Measurements from ENCODE around the gene DLG4. TPM values are rescaled to one million over a fixed set of nuclear protein-coding genes. Genes with fewer than 3 reads are reported as not detected.

Gene DLG4
- total and polyA plus RNA-seq, 2 donors (not counting 3 experiments of a cell fraction or from before 2014, with no cell fraction given): 14.9 to 34.6 TPM

GRCh38 chr17:7137171-7137943 lies 82.3 kb downstream of the DLG4 start:
- Histone ChIP-seq H3K9me3 (replicated peaks; ENCODE audit: control insufficient read depth, insufficient read depth, low read length) (no peaks in the 10 kb centered on the region), H3K4me3 (replicated peaks in 1 of 3; ENCODE audit: insufficient read depth in 1 of 3, low read depth in 1 of 3, low read length in 3 of 3) (no peak overlapping the region), H3K4me1 (ENCODE audit: control insufficient read depth, extremely low read depth, insufficient read depth, low read length) (peaks cover 13% of the 10 kb centered on the region), H3K79me2 (ENCODE audit: control insufficient read depth, insufficient read depth, low read length) (no peaks in the 10 kb centered on the region), H3K9me1 (replicated peaks; ENCODE audit: control insufficient read depth, extremely low read depth, insufficient read depth, low read length) (no peaks in the 10 kb centered on the region), H4K20me1 (replicated peaks; ENCODE audit: control insufficient read depth, extremely low read depth, insufficient read depth, low read length) (no peaks in the 10 kb centered on the region), H3K9ac (replicated peaks; ENCODE audit: extremely low read depth, insufficient read depth, low read length) (no peak overlapping the region), H3K36me3 (ENCODE audit: control insufficient read depth in 2 of 2, extremely low read depth in 1 of 2, insufficient read depth in 2 of 2, low read length in 2 of 2) (no peaks in the 10 kb centered on the region), H2AFZ (ENCODE audit: low read depth, low read length) (peak overlapping the region; percentile 57), H3K27me3 (ENCODE audit: control insufficient read depth in 2 of 2, insufficient read depth in 2 of 2, low read length in 2 of 2) (peaks cover 0 to 2% of the 10 kb centered on the region in 2 experiments), H3K4me2 (ENCODE audit: insufficient read depth, low read length) (no peak overlapping the region), H3K27ac (ENCODE audit: insufficient read depth, low read depth, low read length) (no peak overlapping the region)
- DNase-seq (ENCODE audit: low read depth, low spot score) (no peak), FAIRE-seq (no peak)
- ChIA-PET POLR2A (no interaction called here), CTCF (interaction anchor here (0.7 to 10.9 kb wide), 14 partner anchors 9 to 294 kb away, joined by 3 to 223 read pairs (median 6); no protein-coding TSS in a partner anchor)
- intact Hi-C loops (cut with micrococcal nuclease) (loop anchor here (5.0 kb wide), 2 partner anchors 160 to 225 kb away; no protein-coding TSS in a partner anchor), dilution Hi-C loops (cut with MboI; ENCODE audit: extremely low pct_ligation_motif_present, low sequenced_read_pairs) (no loop called here)
- no TSS peak for BruUV-seq (replicated peaks)
- no peak for TF ChIP-seq MYC (IDR thresholded peaks at IDR 0.05; ENCODE audit: low read depth, low read length)
- TF ChIP-seq EZH2 (IDR thresholded peaks at IDR 0.05; ENCODE audit: borderline replicate concordance, low read depth, low read length, severe bottlenecking): no peak
- TF ChIP-seq GATA2 (IDR thresholded peaks at IDR 0.05; ENCODE audit: insufficient read depth, insufficient read length, low read depth, low read length): no peak
- no peak for TF ChIP-seq POLR2AphosphoS5 (IDR thresholded peaks at IDR 0.05; ENCODE audit: insufficient read depth, low read depth, low read length)
- no peak for TF ChIP-seq POLR2A (IDR thresholded peaks at IDR 0.05; ENCODE audit: low read depth, low read length)
- no peak for TF ChIP-seq JUN (IDR thresholded peaks at IDR 0.05; ENCODE audit: borderline replicate concordance, insufficient read depth, insufficient read length, low read depth)
- TF ChIP-seq CTCF (IDR thresholded peaks at IDR 0.05; ENCODE audit: extremely low read depth in 1 of 2, insufficient read depth in 1 of 2, low read depth in 1 of 2, low read length in 2 of 2): no peak
- no peak for TF ChIP-seq MAX (IDR thresholded peaks at IDR 0.05; ENCODE audit: insufficient read depth, insufficient read length)
- TF ChIP-seq FOS (IDR thresholded peaks at IDR 0.05; ENCODE audit: borderline replicate concordance, insufficient read depth, low read length): no peak

MicroRNAs encoded within 50 kb of the gene (microRNA counts, 767-probe panel; counts per million panel counts)
- microRNA hsa-miR-324-3p (723 counts per million, percentile 96 among the panel's probes with 10 or more counts), microRNA hsa-miR-324-5p (723 counts per million, percentile 96 among the panel's probes with 10 or more counts)

Small RNAs within 50 kb of the gene (microRNA-seq; reads per million reads assigned to microRNA genes)
- 1,403 reads per million, percentile 85 among the genes with 10 or more reads in this experiment for gene MIR324 (ENCODE audit: borderline number of aligned reads, borderline replicate concordance)

Small RNAs within 50 kb of the gene (small RNA-seq; reads per million reads assigned to genes)
- gene AC120057.4 (ENCODE audit: insufficient read depth, insufficient read length, low read depth, low replicate concordance) (not detected), gene MIR324 (ENCODE audit: insufficient read depth, insufficient read length, low read depth, low replicate concordance) (26.7 reads per million, percentile 84 among the genes with 10 or more reads in this experiment), gene RF00019 (ENCODE audit: insufficient read depth, insufficient read length, low read depth, low replicate concordance) (not detected)

Other genes starting within 250 kb of the DLG4 start
Only the 30 nearest of the 33 such genes appear.
- gene RNASEK, start 207.2 kb downstream of the DLG4 start, total RNA-seq: 272 and 287 TPM in 2 replicates
- 309 and 319 TPM in 2 replicates for gene RNASEK, start 207.2 kb downstream of the DLG4 start, polyA plus RNA-seq
- 160 and 163 TPM in 2 replicates for gene BCL6B, start 196.8 kb downstream of the DLG4 start, total RNA-seq
- gene BCL6B, start 196.8 kb downstream of the DLG4 start, polyA plus RNA-seq: 93.5 and 94.5 TPM in 2 replicates
- 18.6 and 24.7 TPM in 2 replicates for gene SLC16A13, start 183.8 kb downstream of the DLG4 start, total RNA-seq
- 16.8 and 18.4 TPM in 2 replicates for gene SLC16A13, start 183.8 kb downstream of the DLG4 start, polyA plus RNA-seq
- gene SLC16A11, start 175.7 kb downstream of the DLG4 start, total RNA-seq: 0.53 and 0.95 TPM in 2 replicates
- 1.1 and 1.4 TPM in 2 replicates for gene SLC16A11, start 175.7 kb downstream of the DLG4 start, polyA plus RNA-seq
- not detected in 2 replicates for gene CLEC10A, start 139.6 kb downstream of the DLG4 start, total RNA-seq
- gene CLEC10A, start 139.6 kb downstream of the DLG4 start, polyA plus RNA-seq: 0.14 and 0.18 TPM in 2 replicates
- gene ASGR2, start 105.0 kb downstream of the DLG4 start, total RNA-seq: not detected in 2 replicates
- gene ASGR2, start 105.0 kb downstream of the DLG4 start, polyA plus RNA-seq: not detected in 2 replicates
- 10.2 and 14.0 TPM in 2 replicates for gene ASGR1, start 40.5 kb downstream of the DLG4 start, total RNA-seq
- 12.5 and 13.7 TPM in 2 replicates for gene ASGR1, start 40.5 kb downstream of the DLG4 start, polyA plus RNA-seq
- 300 and 308 TPM in 2 replicates for gene ACADVL, start 102 bp upstream of the DLG4 start, total RNA-seq
- gene ACADVL, start 102 bp upstream of the DLG4 start, polyA plus RNA-seq: 376 and 423 TPM in 2 replicates
- 52.1 and 55.9 TPM in 2 replicates for gene DVL2, start 14.7 kb upstream of the DLG4 start, total RNA-seq
- 15.8 and 17.2 TPM in 2 replicates for gene DVL2, start 14.7 kb upstream of the DLG4 start, polyA plus RNA-seq
- 54.7 and 56.2 TPM in 2 replicates for gene PHF23, start 19.6 kb upstream of the DLG4 start, total RNA-seq
- gene PHF23, start 19.6 kb upstream of the DLG4 start, polyA plus RNA-seq: 35.6 and 39.0 TPM in 2 replicates
- gene GABARAP, start 22.6 kb upstream of the DLG4 start, total RNA-seq: 401 and 403 TPM in 2 replicates
- 882 and 1,043 TPM in 2 replicates for gene GABARAP, start 22.6 kb upstream of the DLG4 start, polyA plus RNA-seq
- 143 and 145 TPM in 2 replicates for gene CTDNEP1, start 31.9 kb upstream of the DLG4 start, total RNA-seq
- 130 and 137 TPM in 2 replicates for gene CTDNEP1, start 31.9 kb upstream of the DLG4 start, polyA plus RNA-seq
- 41.6 and 44.4 TPM in 2 replicates for gene ELP5, start 32.4 kb upstream of the DLG4 start, total RNA-seq
- 53.3 and 54.7 TPM in 2 replicates for gene ELP5, start 32.4 kb upstream of the DLG4 start, polyA plus RNA-seq
- gene CLDN7, start 42.6 kb upstream of the DLG4 start, total RNA-seq: 25.4 and 27.9 TPM in 2 replicates
- 24.9 and 25.7 TPM in 2 replicates for gene CLDN7, start 42.6 kb upstream of the DLG4 start, polyA plus RNA-seq
- gene SLC2A4, start 61.9 kb upstream of the DLG4 start, total RNA-seq: 0.23 TPM in 1 of 2 replicates, not detected in the other
- gene SLC2A4, start 61.9 kb upstream of the DLG4 start, polyA plus RNA-seq: 0.12 and 0.18 TPM in 2 replicates
- gene YBX2, start 74.8 kb upstream of the DLG4 start, total RNA-seq: 0.31 TPM in 1 of 2 replicates, not detected in the other
- gene YBX2, start 74.8 kb upstream of the DLG4 start, polyA plus RNA-seq: 0.15 and 0.18 TPM in 2 replicates
- 847 and 859 TPM in 2 replicates for gene EIF5A, start 87.8 kb upstream of the DLG4 start, total RNA-seq
- 650 and 689 TPM in 2 replicates for gene EIF5A, start 87.8 kb upstream of the DLG4 start, polyA plus RNA-seq
- 51.6 and 61.3 TPM in 2 replicates for gene GPS2, start 95.5 kb upstream of the DLG4 start, total RNA-seq
- gene GPS2, start 95.5 kb upstream of the DLG4 start, polyA plus RNA-seq: 132 and 169 TPM in 2 replicates
- gene NEURL4, start 109.5 kb upstream of the DLG4 start, total RNA-seq: 34.2 and 44.9 TPM in 2 replicates
- gene NEURL4, start 109.5 kb upstream of the DLG4 start, polyA plus RNA-seq: 24.3 and 32.0 TPM in 2 replicates
- gene ACAP1, start 116.7 kb upstream of the DLG4 start, total RNA-seq: not detected in 2 replicates
- gene ACAP1, start 116.7 kb upstream of the DLG4 start, polyA plus RNA-seq: 0.46 TPM in 1 of 2 replicates, not detected in the other
- gene KCTD11, start 132.3 kb upstream of the DLG4 start, total RNA-seq: 3.5 and 3.8 TPM in 2 replicates
- gene KCTD11, start 132.3 kb upstream of the DLG4 start, polyA plus RNA-seq: 6.5 and 6.7 TPM in 2 replicates
- gene TMEM95, start 135.3 kb upstream of the DLG4 start, total RNA-seq: not detected in 2 replicates
- gene TMEM95, start 135.3 kb upstream of the DLG4 start, polyA plus RNA-seq: not detected in 2 replicates
- gene TNK1, start 161.3 kb upstream of the DLG4 start, total RNA-seq: 0.58 and 0.67 TPM in 2 replicates
- gene TNK1, start 161.3 kb upstream of the DLG4 start, polyA plus RNA-seq: 0.14 and 0.22 TPM in 2 replicates
- gene PLSCR3, start 174.7 kb upstream of the DLG4 start, total RNA-seq: 54.5 and 59.9 TPM in 2 replicates
- gene PLSCR3, start 174.7 kb upstream of the DLG4 start, polyA plus RNA-seq: 94.8 and 111 TPM in 2 replicates
- gene TMEM256, start 184.3 kb upstream of the DLG4 start, total RNA-seq: 57.3 and 67.4 TPM in 2 replicates
- gene TMEM256, start 184.3 kb upstream of the DLG4 start, polyA plus RNA-seq: 148 and 218 TPM in 2 replicates
- 25.9 and 29.2 TPM in 2 replicates for gene NLGN2, start 188.0 kb upstream of the DLG4 start, total RNA-seq
- 15.4 and 15.5 TPM in 2 replicates for gene NLGN2, start 188.0 kb upstream of the DLG4 start, polyA plus RNA-seq
- gene SPEM1, start 200.5 kb upstream of the DLG4 start, total RNA-seq: not detected in 2 replicates
- not detected in 2 replicates for gene SPEM1, start 200.5 kb upstream of the DLG4 start, polyA plus RNA-seq
- gene SPEM2, start 205.8 kb upstream of the DLG4 start, total RNA-seq: not detected in 2 replicates
- not detected in 2 replicates for gene SPEM2, start 205.8 kb upstream of the DLG4 start, polyA plus RNA-seq
- not detected in 2 replicates for gene SPEM3, start 209.0 kb upstream of the DLG4 start, total RNA-seq
- not detected in 2 replicates for gene SPEM3, start 209.0 kb upstream of the DLG4 start, polyA plus RNA-seq
- gene TMEM102, start 215.6 kb upstream of the DLG4 start, total RNA-seq: 6.1 and 6.5 TPM in 2 replicates
- 5.8 and 8.4 TPM in 2 replicates for gene TMEM102, start 215.6 kb upstream of the DLG4 start, polyA plus RNA-seq

Measured in endothelial cell of umbilical vein (primary cell).